Kidney glomerular epithelial cell (primary cell): ENCODE data around the gene NTN1.
A peak's percentile ranks its signal among the peaks of the same experiment; 100 is the strongest.

Source experiments
- DNase-seq: peaks from one replicate; lab custom pipeline; 2025; lab: John Stamatoyannopoulos, UW

The NTN1 gene

DNA sequence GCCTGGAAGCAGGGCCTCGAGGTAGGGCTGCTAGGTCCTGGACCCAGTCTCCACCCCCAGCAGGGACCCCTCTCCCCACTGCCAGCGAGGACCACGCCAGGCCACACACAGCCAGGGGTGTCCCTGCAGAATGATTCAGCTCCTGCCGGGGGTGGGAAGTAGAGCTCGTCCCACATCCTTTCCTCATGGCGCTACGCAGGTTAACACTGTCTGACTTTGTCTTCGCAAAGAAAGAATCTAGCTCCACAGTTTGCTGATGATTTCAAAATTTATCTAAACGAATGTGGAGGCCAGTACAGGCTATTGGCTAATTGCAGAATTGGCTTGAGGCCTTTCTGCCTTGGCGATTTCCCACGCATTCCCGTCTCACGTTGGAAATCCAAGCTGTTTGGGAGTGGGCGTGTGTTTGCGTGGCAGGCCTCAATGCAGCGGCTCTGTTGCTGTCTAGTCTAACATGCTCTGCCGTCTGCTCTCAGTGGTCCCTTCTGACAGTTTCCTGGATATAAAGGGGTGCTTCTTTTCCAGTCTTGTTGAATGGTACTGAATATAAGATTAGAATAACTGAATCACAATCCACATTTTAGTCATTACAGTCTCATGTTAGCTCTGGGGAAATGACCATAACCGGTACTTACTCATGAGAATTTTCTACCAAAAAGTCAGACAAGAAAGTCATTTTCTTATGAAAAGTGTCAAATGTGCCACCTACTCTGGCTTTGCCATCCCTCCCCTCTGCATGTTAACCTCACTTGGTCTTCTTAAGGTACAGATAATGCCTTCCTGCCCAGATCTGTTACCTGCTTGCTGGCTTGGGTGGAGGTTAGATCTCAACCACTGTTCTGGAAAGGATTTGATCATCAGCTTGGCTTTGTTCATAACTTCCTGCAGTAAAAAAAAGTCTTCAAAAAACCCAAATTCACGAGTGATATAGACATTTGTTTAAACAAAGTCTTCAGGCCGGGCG lies 252.4 kb downstream of the NTN1 start:
- DNase-seq: no peak

DNA sequence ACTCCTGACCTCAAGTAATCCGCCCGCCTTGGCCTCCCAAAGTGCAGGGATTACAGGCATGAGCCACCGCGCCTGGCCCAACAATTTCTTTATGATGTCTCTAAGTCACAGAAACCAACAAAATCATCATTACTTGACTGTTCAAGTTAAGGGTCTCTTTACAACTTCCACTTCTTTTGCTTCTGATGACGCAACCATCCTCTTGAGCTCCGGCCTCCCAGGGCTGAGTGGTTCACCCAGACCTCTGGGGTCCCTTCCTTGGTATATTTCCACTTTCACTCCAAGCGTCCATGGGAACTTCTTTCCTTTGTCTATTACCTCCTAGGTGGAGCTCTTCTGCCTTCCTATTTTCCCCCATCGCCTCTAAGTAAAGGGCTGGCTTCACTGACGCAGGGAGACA lies 253.7 kb downstream of the NTN1 start:
- DNase-seq: no peak

DNA sequence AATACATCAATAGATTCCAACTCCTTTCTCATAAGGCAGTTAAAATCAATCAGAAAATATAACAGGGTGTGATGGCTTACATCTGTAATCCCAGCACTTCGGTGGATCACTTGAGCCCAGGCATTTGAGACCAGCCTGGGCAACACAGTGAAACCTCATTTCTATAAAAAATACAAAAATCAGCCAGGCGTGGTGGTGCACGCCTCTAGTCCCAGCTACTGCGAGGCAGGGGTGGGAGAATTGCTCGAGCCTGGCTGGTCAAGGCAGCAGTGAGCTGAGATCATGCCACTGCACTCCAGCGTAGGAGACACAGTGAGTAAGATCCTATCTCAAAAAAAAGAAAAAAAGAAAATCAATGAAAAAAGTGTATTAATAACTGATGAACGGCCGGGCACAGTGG lies 258.6 kb downstream of the NTN1 start:
- DNase-seq: peak; percentile 41

DNA sequence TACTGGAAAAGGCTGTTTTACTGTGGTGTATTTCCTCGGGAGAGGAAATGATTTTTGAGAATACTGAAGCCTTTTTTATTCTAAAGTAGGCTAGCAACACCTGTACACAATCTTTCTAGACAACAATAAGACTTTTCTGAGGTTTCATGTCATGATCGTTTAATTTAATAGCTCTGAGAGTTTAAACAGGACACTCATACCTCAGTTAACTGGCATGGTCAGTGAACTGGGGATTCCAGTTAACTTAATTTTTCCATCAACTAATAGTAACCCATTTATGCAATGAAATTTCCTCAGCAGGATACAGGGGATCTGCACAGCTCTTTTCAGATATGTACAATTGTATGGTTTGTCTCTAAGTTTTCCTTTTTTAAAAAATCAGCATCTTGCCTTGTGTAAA lies 262.6 kb downstream of the NTN1 start:
- no peak for DNase-seq

DNA sequence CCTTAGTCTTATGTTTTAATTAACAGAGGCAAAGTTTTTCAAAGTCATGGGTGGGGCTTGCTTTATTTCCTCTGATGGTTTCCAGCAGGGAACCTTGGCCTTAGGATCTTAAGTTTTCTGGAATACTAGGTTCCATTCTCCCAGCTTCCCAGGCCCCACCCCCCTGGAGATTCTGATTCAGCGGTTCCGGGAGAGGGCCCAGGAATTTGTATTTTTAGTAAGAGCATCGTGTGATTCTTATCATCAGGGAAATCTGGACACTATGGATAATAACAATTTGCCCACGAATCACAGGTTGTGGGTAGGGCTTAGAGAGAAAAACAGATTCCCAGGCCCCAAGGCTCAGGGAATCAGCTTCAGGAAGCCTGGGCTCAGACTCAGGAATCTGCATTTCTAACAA lies 263.6 kb downstream of the NTN1 start:
- DNase-seq: no peak

DNA sequence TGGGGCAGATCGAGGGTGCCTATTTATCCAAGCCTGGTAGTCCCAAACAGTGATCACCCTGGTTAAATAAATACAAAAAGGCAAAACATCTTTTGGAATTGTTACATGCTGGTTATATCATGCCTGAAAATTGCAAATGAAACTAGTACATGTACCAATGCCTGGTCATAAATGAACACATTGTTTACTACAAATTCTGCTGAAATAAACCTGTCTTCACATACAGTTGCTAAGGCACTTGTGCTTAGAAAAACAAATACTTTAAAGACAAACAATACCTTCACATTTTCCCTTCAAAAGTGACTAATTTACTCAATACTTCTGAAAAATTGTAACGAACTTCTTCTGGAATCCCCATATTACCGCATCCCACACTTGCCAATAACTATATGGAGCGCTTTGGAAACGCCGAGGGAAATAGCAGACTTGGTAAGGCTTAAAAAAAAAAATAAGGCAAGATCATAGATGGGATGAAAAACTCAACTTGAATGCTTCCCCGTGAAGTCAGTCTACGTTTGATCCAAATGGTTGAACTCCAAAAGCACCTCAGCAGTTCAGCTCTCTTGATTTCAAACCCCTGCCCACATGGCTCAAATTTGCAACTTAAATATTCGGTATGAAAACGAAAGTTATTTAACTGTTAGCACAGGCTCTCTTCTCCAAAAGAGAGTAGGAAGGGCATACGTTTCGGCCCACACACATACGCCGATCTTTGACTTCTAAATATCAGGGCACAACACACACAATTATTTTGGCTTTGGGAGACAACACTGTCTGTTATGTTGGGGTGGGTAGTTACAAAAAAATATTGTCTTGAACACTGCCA lies 264.5 kb downstream of the NTN1 start:
- no peak for DNase-seq

DNA sequence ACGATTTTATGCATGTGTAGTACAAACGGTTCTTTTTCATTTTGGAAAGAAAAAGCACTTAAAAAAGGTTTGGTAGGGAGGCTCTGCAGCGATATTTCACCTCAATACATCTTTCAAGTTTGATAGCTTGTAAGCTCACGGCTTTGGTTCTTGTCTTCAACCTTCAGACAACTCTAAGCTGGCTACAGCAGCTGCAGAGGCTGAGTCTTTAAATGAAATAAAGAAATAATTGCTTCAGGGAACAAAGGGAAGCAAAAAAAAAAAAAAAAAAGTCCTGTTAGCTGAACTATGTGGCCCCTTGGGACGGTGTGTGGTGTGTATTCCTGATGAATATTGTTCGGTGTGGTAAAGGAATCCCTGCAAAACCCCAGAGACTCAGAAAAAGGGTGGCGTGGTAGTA lies 265.1 kb downstream of the NTN1 start:
- no peak for DNase-seq

DNA sequence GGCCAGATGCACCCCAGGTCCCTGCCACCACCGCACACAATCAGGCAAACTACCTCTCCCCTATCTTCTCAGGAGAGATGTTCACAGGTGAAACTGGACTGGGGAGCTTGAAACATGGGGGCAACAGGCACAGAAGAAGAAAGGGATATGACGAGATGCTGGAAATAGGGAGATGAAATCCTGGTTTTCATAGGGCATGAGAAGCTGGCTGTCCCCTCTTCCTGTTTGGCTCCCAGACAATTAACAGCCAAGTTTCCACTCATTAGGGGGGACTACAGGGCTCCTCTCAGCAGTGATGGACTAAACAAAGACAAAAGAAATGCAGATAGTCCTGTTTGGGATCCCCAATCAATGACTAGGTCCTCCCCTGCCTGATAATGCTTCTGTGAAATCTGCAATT lies 266.0 kb downstream of the NTN1 start:
- DNase-seq: no peak

DNA sequence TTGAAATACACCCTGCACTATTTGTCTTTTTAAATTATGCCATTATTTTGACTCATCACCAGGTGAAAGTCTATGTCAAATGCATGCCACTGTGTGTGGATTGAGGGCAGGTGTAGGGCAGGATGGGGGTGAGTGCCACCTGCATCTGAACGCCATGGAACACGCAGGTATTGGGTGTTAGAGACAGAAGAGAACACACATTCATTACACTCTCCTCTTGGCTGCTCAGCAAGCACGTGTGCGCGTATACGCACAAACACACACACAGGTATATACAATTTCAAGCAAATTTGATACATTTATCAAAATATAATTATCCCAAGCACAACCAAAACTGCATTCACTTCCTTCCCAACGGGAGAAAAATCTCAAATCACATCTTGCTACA lies 268.9 kb downstream of the NTN1 start:
- DNase-seq: no peak

DNA sequence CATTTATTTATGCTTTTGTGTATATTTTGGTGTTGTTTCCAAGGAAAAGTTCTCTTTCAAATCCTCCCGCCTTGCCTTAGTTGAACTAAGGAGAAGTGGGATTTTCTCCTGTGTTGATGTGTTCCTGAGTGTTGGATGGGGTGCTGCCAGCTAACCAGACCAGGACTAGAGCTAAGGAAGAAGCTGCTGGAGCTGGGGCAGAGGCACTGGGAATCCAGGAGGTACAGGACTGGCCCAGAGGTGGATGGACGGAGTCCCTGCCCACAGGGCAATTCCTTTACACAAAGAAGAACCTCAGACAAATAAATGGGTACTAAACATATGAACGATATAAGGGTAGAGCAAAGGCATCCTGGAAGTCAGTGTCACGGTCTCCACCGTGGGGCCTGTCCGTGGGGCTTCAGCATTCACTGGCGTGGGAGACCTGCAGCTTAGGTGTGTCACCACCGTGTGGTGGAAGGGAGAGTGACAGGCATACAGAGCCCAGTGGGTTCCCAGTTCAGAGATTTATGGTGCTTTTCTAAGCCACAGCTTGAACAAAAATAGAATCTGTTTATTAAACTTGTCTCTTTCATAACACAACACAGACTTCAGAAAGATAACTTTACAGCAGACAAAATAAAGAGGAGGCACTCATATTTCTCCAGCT lies 270.7 kb downstream of the NTN1 start:
- peak; percentile 17 for DNase-seq

DNA sequence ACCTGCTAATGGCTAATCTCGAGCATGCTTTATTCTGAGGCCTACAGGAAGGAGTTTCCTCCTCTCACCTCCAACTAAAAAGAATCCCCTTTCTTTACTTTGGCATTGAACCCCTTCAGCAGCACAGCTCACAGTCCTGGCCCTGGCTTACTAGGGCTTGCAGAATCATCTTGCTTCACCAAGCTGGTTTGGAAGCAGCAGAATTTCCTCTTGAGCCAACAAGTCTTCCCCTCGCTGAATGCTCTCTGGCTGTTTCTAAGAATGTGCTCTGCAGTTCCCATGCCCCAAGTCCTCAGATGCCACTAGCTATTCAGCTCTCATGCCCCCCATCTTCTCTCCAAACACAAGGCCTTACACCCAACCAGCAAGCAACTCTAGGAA lies 271.2 kb downstream of the NTN1 start:
- DNase-seq: no peak
